ENCODE data around the gene DPPA3.

DNA sequence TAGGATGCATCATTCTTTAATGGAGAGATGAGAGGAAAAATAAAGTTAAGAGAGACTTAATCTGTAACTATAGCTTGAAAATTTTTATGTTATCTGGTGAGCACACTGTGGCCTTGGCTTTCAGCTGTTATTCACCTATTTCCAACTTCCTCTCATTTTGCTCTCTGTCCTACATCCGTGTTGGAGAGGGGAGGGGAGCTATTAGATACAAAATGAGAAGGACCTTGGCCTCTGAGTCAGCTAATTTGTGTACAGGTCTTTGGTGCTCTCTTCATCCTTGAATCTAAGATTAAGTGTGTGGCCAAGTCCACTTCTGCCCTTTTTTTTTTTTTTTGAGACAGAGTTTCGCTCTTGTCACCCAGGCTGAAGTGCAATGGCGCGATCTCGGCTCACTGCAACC lies 44.6 kb upstream of the DPPA3 start:
- TF ChIP-seq, protein P1, sequence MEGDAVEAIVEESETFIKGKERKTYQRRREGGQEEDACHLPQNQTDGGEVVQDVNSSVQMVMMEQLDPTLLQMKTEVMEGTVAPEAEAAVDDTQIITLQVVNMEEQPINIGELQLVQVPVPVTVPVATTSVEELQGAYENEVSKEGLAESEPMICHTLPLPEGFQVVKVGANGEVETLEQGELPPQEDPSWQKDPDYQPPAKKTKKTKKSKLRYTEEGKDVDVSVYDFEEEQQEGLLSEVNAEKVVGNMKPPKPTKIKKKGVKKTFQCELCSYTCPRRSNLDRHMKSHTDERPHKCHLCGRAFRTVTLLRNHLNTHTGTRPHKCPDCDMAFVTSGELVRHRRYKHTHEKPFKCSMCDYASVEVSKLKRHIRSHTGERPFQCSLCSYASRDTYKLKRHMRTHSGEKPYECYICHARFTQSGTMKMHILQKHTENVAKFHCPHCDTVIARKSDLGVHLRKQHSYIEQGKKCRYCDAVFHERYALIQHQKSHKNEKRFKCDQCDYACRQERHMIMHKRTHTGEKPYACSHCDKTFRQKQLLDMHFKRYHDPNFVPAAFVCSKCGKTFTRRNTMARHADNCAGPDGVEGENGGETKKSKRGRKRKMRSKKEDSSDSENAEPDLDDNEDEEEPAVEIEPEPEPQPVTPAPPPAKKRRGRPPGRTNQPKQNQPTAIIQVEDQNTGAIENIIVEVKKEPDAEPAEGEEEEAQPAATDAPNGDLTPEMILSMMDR (IDR thresholded peaks at IDR 0.05; ENCODE audit: low read length), result no peak
- TF ChIP-seq EZH2 (optimal IDR thresholded peaks at IDR 0.05; ENCODE audit: low read depth, low read length), result no peak
- no peak for TF ChIP-seq EZH2phosphoT487 (IDR thresholded peaks at IDR 0.05; ENCODE audit: low read length)
